PC-3 (cell line): ENCODE measurements around the gene GRIP2. TPM values are rescaled to one million over a fixed set of nuclear protein-coding genes. Genes with fewer than 3 reads are reported as not detected.
"Not testable (repeated sequence)": the region's sequence is repeated elsewhere in the genome, so short reads cannot be mapped to it uniquely, and the experiment has no call there.

Experiments
- ATAC-seq: fragments of 200-7000 bp; cut with Tn5 transposase; 2 replicates; pipeline ENCODE4 v1.9.1; 2020; ENCODE audit warnings: mild to moderate bottlenecking, moderate library complexity
- BruUV-seq: library from RNA; stranded (reverse); fragments of 400-500 nt; replicated peaks from 2 replicates; lab custom pipeline; 2021; lab: Mats Ljungman, UMichigan
- CTCF ChIA-PET: fragments of 300-600 bp; sonication (Branson Sonifier 250); formaldehyde crosslinking; loops from one replicate; lab custom pipeline; 2022; ENCODE audit warnings: antibody characterized with exemption; lab: Charles Lee
- POLR2A ChIA-PET: fragments of 300-600 bp; sonication (Branson Sonifier 250); formaldehyde crosslinking; loops from one replicate; lab custom pipeline; 2022; ENCODE audit warnings: antibody characterized with exemption; ENCODE audit not compliant: unreplicated experiment; lab: Charles Lee
- DNase-seq: peaks from one replicate; pipeline ENCODE4 v3.0.0-alpha.2; 2015
- H2AFZ ChIP-seq: fragments of 300-600 bp; sonication (generic); 2 replicates; pipeline ENCODE4 v1.6.0; 2016; ENCODE audit warnings: antibody characterized with exemption, low read length
- H3F3A ChIP-seq: fragments of 300-600 bp; sonication (generic); one replicate; pipeline ENCODE4 v1.6.0; 2017; ENCODE audit warnings: antibody characterized with exemption, low read length, control low read depth, mild to moderate bottlenecking; ENCODE audit not compliant: unreplicated experiment
- H3K27ac ChIP-seq: fragments of 300-600 bp; sonication (generic); 2 replicates; pipeline ENCODE4 v1.5.1; 2016; ENCODE audit warnings: mild to moderate bottlenecking, low read length
- H3K27me3 ChIP-seq: fragments of 300-600 bp; sonication (generic); 2 replicates; pipeline ENCODE4 v1.6.1; 2016; ENCODE audit warnings: low read length, mixed read lengths
- H3K36me3 ChIP-seq: fragments of 300-600 bp; sonication (generic); 2 replicates; pipeline ENCODE4 v1.6.1; 2016; ENCODE audit warnings: low read depth, mixed run types, low read length, mixed read lengths
- H3K4me1 ChIP-seq: fragments of 300-600 bp; sonication (generic); 2 replicates; pipeline ENCODE4 v1.5.1; 2016; ENCODE audit warnings: low read length; ENCODE audit not compliant: insufficient read depth
- H3K4me2 ChIP-seq: fragments of 300-600 bp; sonication (generic); 2 replicates; pipeline ENCODE4 v1.6.0; 2016; ENCODE audit warnings: low read length
- H3K4me3 ChIP-seq: fragments of 300-600 bp; sonication (generic); 2 replicates; pipeline ENCODE4 v1.5.1; 2016; ENCODE audit warnings: mild to moderate bottlenecking, low read length, mixed read lengths
- H3K79me2 ChIP-seq: fragments of 300-600 bp; sonication (generic); 2 replicates; pipeline ENCODE4 v1.6.1; 2017; ENCODE audit warnings: low read length, mixed read lengths
- H3K9ac ChIP-seq: fragments of 300-600 bp; sonication (generic); 2 replicates; pipeline ENCODE4 v1.6.0; 2016; ENCODE audit warnings: mild to moderate bottlenecking, low read length
- H3K9me2 ChIP-seq: fragments of 300-600 bp; sonication (generic); replicated peaks from 2 replicates; pipeline ENCODE4 v1.6.1; 2016; ENCODE audit warnings: mixed run types, low read length, mixed read lengths
- H3K9me3 ChIP-seq: fragments of 300-600 bp; sonication (generic); 2 replicates; pipeline ENCODE4 v1.6.1; 2016; ENCODE audit warnings: low read length, mixed read lengths
- H4K20me1 ChIP-seq: fragments of 300-600 bp; sonication (generic); 2 replicates; pipeline ENCODE4 v1.6.1; 2016; ENCODE audit warnings: low read length, mixed read lengths
- EZH2 ChIP-seq: fragments of 300-600 bp; sonication (generic); IDR thresholded peaks from one replicate; pipeline ENCODE4 v1.6.1; 2017; ENCODE audit warnings: antibody characterized with exemption, mild to moderate bottlenecking, low read length; ENCODE audit not compliant: unreplicated experiment
- EZH2phosphoT487 ChIP-seq: fragments of 300-600 bp; sonication (generic); IDR thresholded peaks from 2 replicates; pipeline ENCODE4 v1.6.1; 2018; ENCODE audit warnings: mild to moderate bottlenecking, antibody characterized with exemption, low read length, borderline replicate concordance
- intact Hi-C: fragments of 100-400 bp; cut with micrococcal nuclease; formaldehyde crosslinking; loops from 2 replicates; pipeline ENCODE4 v1.9.0; 2023
- total RNA-seq: library from RNA; depleted of rRNA; stranded (reverse); fragments of >200 nt; gene quantifications from 2 replicates; pipeline ENCODE4 v1.2.3, GENCODE V29; 2014
- TF ChIP-seq, protein P1 (sequence below): fragments of 300-600 bp; sonication (generic); conservative IDR thresholded peaks from 2 replicates; pipeline ENCODE4 v1.5.1; 2017; ENCODE audit warnings: antibody characterized with exemption, low read depth, mild to moderate bottlenecking, low read length

Gene GRIP2
- total RNA-seq, 1 experiment from 2014 or later: 0.36 TPM

DNA sequence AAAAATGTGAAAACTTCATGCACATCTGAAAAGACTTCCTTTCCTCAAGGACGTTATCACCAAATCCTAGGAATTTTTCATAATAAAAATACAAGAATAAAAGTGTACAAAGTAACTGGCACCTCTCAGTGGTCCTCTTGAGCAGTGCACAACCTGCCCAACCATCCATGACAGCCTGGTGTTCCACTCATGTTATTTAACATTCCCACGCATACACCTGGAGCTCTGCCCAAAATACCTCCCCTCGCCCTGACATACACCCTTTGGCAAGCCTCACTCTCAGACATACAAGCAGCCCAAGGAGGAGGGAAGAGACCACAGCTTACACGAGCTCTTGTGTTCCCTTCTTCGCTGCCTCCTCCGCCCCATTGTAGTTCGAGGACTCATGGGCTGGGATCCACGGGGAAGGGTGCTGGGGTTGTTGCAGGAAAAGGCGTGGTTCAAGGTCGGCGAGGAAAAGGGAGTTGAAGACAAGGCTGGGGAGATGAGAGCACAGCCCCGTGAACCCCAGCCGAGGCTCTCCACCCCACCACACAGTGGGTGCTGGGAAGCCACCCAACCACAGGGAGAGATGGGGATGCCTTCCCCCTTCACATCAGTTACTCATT is 23.3 kb downstream of the GRIP2 start:
- Histone ChIP-seq H3K36me3 (no peaks in the 10 kb centered on the region), H3K4me3 (no peak overlapping the region), H3K9ac (no peak overlapping the region), H3K27me3 (no peaks in the 10 kb centered on the region), H3K27ac (no peak overlapping the region), H3K4me1 (no peaks in the 10 kb centered on the region), H2AFZ (no peak overlapping the region), H3K9me2 (no peaks in the 10 kb centered on the region), H4K20me1 (no peaks in the 10 kb centered on the region), H3F3A (no peaks in the 10 kb centered on the region), H3K9me3 (no peaks in the 10 kb centered on the region), H3K79me2 (no peaks in the 10 kb centered on the region), H3K4me2 (no peak overlapping the region)
- DNase-seq (no peak), ATAC-seq (no peak)
- POLR2A ChIA-PET: no interaction called here
- no TSS peak for BruUV-seq
- no peak for TF ChIP-seq EZH2phosphoT487
- TF ChIP-seq EZH2: no peak
- TF ChIP-seq, protein P1, sequence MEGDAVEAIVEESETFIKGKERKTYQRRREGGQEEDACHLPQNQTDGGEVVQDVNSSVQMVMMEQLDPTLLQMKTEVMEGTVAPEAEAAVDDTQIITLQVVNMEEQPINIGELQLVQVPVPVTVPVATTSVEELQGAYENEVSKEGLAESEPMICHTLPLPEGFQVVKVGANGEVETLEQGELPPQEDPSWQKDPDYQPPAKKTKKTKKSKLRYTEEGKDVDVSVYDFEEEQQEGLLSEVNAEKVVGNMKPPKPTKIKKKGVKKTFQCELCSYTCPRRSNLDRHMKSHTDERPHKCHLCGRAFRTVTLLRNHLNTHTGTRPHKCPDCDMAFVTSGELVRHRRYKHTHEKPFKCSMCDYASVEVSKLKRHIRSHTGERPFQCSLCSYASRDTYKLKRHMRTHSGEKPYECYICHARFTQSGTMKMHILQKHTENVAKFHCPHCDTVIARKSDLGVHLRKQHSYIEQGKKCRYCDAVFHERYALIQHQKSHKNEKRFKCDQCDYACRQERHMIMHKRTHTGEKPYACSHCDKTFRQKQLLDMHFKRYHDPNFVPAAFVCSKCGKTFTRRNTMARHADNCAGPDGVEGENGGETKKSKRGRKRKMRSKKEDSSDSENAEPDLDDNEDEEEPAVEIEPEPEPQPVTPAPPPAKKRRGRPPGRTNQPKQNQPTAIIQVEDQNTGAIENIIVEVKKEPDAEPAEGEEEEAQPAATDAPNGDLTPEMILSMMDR: no peak
- CTCF ChIA-PET: no interaction called here
- intact Hi-C loops: no loop called here

DNA sequence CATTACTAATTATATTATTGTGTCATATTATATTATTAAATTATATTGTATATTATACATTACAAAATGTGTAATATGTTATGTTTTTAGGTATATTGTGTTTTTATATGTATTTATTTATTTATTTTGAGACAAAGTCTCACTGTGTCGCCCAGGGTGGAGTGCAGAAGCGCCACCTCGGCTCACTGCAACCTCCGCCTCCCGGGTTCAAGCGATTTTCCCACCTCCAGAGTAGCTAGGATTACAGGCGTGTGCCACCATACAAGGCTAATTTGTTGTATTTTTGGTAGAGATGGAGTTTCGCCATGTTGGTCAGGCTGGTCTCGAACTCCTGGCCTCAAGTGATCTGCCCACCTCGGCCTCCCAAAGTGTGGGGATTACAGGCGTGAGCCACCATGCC is 24.6 kb downstream of the GRIP2 start:
- H3K4me3 ChIP-seq, H4K20me1 ChIP-seq, BruUV-seq, H3K9me3 ChIP-seq, H3K9ac ChIP-seq, H2AFZ ChIP-seq, DNase-seq, H3K36me3 ChIP-seq, POLR2A ChIA-PET, H3K4me2 ChIP-seq, ATAC-seq, H3K9me2 ChIP-seq, H3F3A ChIP-seq, H3K27me3 ChIP-seq, H3K4me1 ChIP-seq, intact Hi-C loops, CTCF ChIA-PET, H3K79me2 ChIP-seq, H3K27ac ChIP-seq: not testable (repeated sequence)

DNA sequence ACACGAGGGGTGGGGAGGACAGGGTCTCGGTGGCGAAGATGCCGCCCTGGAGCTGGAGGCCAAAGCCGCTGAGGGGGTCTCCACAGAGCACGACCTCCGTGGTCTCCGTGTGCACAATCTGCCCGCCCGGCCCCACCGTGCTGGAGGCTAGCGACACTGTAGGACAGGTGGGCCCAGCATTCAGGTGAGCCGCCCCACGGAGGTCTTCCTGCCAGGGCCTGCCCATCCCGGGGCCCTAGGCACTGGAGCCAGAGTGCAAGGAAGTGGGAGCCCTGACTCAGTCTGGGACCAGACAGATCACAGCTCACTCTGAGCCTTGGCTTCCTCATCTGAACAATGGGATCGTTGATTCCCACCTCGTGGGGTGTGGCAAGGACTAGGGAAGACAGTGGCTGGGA is 25.8 kb downstream of the GRIP2 start:
- no peak overlapping the region for H3K4me3 ChIP-seq
- no TSS peak for BruUV-seq
- H3K27ac ChIP-seq: no peak overlapping the region
- intact Hi-C loops: no loop called here
- ATAC-seq: no peak
- H3K9ac ChIP-seq: no peak overlapping the region
- H3K27me3 ChIP-seq: no peaks in the 10 kb centered on the region
- POLR2A ChIA-PET: no interaction called here
- H3K4me1 ChIP-seq: no peaks in the 10 kb centered on the region
- no peaks in the 10 kb centered on the region for H3K9me3 ChIP-seq
- H3K79me2 ChIP-seq: no peaks in the 10 kb centered on the region
- no peaks in the 10 kb centered on the region for H3F3A ChIP-seq
- no peak overlapping the region for H3K4me2 ChIP-seq
- H2AFZ ChIP-seq: no peak overlapping the region
- H4K20me1 ChIP-seq: no peaks in the 10 kb centered on the region
- no peaks in the 10 kb centered on the region for H3K36me3 ChIP-seq
- CTCF ChIA-PET: no interaction called here
- H3K9me2 ChIP-seq: no peaks in the 10 kb centered on the region
- DNase-seq: no peak
- TF ChIP-seq EZH2 (no peak), EZH2phosphoT487 (no peak)
- TF ChIP-seq, protein P1: no peak
